NCI-H2107 (cell line): Measurements from ENCODE around the gene TXNL4A.
"Not testable (repeated sequence)": the region's sequence is repeated elsewhere in the genome, so short reads cannot be mapped to it uniquely, and the experiment has no call there.

Experiments
- DNase-seq: peaks from one replicate; lab custom pipeline; 2025; lab: John Stamatoyannopoulos, UW

Gene TXNL4A

DNA sequence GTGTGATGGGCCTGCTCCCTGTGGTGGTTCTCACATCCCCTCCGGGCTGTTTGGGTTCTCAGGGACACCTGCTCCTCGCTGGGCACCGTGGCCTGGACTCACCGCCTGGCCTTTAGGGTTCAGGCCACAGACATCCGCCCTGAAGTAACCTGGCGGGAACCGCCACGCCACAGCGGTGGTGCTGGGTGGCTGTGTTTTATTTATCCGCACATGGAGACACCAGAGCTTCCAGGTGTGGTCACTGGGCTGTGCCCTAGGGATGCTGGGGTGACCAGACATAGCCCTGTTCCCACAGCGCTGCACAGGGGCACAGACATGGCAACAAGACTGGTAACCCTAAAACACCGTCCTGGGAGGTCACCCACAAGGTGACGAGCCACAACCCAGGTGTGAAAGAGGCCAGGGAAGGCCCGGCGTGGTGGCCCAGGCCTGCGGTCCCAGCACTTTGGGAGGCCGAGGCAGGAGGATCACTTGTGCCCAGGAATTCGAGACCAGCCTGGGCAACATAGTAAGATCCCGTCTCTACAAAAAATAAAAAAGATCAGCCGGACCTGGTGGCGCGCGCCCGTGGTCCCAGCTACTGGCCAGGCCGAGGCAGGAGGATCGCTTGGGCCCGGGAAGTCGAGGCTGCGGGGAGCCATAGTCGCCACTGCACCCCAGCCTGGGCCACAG lies 24.6 kb downstream of the TXNL4A start:
- DNase-seq, result no peak

DNA sequence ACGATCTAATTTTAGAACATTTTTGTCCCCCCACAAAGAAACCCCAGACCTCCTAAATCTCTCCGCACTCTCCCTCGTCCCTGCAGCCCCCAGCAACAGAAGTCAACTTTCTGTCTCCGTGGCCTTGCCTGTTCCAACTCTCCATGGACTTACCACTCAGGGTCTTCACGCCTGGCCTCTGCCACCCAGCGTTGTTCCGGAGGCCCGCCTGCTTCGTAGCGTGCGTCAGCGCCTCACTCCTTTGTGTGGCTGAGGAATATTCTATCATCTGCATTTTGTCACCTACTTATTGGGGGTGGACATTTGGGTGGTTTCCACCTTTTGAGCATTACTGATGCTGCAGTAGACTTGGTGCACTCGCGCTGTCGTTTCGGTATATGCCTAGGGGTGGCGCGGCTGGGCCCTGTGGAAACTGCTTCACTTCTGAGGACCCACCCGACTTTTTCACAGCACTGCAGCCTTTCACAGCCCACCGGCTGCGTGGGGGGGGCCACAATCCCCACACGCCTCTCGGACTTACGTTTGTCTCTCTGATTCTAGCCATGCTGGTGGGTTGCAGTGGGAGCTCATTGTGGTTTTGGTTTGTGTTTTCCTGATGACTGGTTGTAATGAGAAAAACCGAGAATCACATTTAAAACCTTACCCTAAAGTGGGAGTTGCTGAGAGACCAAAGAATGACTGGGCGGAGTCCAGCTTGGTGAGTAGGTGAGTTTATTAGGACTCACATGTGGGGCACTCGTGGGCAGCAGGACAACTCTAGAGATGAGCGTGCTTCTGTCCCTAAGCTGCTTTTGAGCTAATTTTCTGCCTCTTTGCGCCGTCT lies 25.3 kb downstream of the TXNL4A start:
- no peak for DNase-seq

DNA sequence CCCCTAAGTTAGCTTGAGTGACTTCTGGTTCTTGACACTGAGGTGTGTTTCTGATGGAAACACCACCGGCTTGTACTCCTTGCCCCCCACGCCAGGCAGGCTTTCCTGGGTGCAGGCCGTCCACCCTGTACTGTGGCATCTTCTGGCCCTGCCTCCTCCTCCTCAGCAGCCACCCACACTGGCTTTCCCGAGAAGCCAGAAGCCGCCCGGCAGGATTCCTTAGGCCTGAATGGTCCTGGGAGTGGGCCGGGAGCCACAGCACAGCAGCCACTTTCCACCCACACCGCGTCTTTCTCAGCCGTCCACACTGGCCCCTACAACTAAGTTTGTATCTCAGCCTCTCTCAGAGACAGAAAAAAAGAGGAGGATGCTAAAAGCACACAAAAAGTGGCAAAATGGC lies 26.1 kb downstream of the TXNL4A start:
- DNase-seq, result no peak

- no peak for DNase-seq
Observed at GRCh38 chr18:79961527-79962291, 26.7 kb downstream of the TXNL4A start.

GRCh38 chr18:79960921-79961526 lies 27.3 kb downstream of the TXNL4A start:
- no peak for DNase-seq

GRCh38 chr18:79960161-79960801 lies 28.1 kb downstream of the TXNL4A start:
- not testable (repeated sequence) for DNase-seq

GRCh38 chr18:79958981-79959380 lies 29.4 kb downstream of the TXNL4A start:
- DNase-seq, result no peak

DNA sequence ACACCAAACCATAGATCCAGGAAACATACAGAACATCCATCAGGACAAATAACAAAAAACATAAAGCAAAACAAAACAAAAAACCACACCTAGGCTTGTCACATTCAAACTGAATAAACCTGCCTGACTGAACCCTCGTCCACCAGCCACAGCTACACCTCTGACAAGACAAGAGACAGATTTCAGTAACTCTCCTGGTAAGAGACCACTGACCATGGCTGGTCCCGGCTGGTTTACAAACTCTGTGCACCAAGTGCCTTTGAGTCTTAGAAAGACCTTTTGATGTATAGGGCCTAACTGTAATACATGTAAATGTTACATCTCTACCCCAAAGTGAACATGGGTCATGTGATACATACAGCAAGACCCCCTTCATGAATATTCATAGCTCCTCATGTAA lies 32.1 kb downstream of the TXNL4A start:
- DNase-seq, result no peak

DNA sequence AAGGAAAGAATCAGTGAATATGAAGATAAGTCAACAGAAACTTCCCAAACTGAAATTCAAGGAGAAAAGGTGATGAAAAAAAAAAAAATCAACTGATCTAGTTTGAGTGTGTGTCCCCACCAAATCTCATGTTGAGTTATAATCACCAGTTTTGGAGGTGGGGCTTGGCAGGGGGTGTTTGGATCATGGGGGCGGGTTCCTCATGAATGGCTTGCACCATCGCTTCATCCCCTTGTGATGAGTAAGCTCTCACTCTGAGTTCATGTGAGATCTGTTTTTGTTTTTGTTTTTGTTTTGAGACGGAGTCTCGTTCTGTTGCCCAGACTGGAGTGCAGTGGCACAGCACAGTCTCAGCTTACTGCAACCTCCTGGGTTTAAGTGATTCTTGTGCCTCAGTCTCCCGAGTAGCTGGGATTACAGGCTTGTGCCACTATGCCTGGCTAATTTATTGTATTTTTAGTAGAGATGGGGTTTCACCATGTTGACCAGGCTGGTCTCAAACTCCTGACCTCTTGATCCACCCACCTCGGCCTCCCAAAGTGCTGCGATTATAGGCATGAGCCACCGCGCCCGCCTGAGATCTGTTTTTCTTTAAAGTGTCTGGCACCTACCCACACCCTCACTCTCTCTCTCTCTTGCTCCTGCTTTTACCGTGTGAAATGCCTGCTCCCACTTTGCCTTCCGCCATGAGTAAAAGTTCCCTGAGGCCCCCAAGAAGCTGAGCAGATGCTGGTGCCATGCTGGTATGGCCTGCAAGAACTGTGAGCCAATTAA lies 32.9 kb downstream of the TXNL4A start:
- no peak for DNase-seq

DNA sequence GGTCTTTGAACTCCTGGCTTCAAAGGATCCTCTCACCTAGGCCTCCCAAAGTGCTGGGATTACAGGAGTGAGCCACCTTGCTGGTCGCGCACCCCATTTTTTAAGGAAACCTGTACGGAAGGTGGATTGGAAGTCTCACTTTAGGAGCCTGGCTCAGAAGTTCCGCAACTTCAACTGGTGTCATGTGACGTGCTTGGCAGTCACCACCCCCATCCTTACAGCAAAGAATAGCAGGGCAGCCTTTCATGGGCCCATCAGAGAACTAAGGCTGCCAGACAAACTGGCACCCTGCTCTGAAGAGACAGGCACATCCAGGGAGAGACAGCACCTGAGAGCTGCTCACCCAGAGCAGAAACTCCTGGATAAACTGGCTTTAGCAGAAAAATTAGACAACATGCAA lies 33.6 kb downstream of the TXNL4A start:
- DNase-seq, result no peak

GRCh38 chr18:79953971-79954651 lies 34.3 kb downstream of the TXNL4A start:
- DNase-seq, result no peak

- DNase-seq, result no peak
Observed at GRCh38 chr18:79952996-79953559, 35.3 kb downstream of the TXNL4A start.

DNA sequence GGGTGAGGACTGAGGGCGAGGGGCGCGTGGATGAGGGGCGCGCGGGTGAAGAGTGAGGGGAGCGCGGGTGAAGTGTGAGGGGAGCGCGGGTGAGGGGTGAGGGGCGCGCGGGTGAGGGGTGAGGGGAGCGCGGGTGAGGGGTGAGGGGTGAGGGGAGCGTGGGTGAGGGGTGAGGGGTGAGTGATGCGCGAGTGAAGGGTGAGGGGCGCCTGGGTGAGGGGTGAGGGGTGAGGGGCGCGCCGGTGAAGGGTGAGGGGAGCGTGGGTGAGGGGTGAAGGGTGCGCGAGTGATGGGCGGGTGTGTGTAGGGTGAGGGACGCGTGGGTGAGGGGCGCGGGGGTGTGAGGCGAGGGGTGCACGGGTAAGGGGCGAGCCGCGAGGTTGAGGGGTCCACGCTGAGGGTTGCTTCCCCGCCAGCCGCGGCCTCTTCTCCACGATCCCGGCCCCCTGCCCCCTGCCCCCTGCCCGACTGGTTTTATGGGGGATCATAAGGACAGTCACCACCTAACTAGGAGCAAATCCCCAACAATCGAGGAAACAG lies 35.8 kb downstream of the TXNL4A start:
- DNase-seq, result no peak

- peak; percentile 83 for DNase-seq
Observed at GRCh38 chr18:79951545-79952455, 36.6 kb downstream of the TXNL4A start, which contains the start of gene SLC66A2. Gene SLC66A2 (minus strand): TSS chr18:79951653. CDS start chr18:79950926, 727 bp downstream.

DNA sequence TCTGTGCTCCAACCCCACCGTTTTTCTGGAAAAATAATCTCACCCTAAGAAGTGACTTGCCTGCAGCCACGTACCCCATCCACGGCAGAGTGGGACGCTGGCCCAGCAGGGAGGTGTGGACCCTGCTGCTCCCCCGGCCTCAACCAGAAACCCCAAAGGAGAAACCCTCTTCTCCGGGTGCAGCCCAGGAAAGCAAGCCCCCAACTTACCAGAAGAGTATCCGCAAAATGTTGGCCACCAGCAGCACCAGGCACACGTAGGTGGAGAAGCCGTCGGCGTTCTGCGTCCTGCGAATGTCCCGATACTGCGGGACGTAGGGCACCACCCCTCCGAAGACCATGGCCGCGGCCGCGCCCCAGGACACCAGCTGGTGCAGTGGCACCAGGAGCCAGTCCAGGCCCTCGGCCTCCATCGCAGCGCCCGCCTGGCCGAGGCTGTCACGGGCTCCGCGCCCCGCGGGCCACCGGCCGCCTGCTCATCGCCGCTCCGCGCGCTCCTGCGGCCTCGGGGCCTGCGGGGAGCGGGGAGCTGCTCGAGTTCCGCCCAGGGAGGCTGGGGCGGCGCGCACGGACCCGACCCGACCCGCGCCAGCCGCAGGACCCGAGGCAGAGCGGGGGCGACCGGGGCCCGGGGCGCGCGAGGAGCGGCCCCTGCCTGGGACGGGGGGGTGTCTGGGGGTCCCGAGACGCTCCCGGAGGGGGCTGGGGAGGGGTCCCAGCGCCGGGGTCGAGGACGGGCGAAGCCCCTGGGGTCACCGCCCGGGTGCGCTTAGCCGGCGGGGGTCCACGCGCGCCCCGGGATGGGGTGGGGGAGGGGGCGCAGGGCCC lies 37.6 kb downstream of the TXNL4A start:
- DNase-seq, result no peak

- no peak for DNase-seq
Observed at GRCh38 chr18:79949697-79950487, 38.5 kb downstream of the TXNL4A start.
